ENCODE results near the gene BARHL2.

Gene BARHL2

DNA sequence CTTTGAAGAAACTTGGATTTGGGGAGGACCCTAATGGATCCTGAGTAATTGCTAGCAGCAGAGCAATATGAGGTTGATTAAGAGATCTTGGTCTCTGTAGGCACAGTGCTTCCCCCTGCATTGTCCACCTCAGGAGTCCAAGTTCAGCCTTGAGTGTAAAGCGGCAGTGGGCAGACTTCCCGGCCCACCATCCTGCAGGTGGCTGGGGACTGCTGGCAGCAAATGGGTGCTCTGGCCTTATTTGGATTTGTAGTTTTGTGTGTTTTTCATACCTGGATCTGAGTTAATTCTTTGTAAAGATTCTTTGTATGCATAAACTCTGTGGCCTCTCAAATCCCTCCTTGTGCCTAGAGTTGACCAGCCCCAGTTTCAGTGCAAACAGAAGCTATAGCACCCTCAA is 7.6 kb downstream of the BARHL2 start:
- no peak for DNase-seq

DNA sequence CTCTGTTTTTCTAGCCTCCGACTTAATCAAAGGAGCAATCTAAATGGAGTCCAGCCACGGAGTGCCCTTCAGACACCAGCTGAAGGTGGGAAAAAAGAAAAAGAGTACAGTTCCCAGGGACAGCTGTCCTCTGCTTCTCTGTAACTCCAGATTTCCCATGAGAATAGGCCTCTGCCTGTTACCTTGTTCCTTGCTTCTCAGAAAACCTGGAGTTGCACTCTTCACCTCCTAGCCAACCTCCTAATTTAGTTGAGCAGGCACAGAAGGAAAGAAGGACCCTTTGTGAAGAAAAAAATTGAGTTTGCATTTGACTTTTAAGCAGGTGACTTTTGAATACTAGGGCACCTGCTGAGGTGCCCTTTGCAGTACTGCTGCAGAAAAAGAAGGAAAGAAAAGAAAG is 8.3 kb downstream of the BARHL2 start:
- no peak for DNase-seq

- DNase-seq: no peak
These were observed 8.8 kb downstream of the BARHL2 start for GRCh38 chr1:90708236-90708786.

DNA sequence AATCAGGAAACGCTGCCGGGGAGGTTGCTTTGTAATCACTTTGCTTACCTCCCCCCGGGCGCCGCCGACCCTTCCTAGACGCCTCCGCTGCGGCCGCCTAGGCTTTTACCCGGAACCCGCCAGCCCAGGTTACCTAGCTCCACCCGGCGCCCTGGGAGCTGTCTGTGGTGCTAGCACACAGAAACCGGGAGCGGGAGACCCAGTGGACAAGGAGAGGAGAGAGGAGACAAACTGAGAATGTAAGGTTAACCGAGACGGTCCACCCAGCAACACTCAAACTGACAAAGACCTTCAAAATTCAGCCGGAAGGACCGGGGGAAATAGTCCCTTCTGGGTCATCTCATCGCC is 9.8 kb downstream of the BARHL2 start:
- peak; percentile 59 for DNase-seq

DNA sequence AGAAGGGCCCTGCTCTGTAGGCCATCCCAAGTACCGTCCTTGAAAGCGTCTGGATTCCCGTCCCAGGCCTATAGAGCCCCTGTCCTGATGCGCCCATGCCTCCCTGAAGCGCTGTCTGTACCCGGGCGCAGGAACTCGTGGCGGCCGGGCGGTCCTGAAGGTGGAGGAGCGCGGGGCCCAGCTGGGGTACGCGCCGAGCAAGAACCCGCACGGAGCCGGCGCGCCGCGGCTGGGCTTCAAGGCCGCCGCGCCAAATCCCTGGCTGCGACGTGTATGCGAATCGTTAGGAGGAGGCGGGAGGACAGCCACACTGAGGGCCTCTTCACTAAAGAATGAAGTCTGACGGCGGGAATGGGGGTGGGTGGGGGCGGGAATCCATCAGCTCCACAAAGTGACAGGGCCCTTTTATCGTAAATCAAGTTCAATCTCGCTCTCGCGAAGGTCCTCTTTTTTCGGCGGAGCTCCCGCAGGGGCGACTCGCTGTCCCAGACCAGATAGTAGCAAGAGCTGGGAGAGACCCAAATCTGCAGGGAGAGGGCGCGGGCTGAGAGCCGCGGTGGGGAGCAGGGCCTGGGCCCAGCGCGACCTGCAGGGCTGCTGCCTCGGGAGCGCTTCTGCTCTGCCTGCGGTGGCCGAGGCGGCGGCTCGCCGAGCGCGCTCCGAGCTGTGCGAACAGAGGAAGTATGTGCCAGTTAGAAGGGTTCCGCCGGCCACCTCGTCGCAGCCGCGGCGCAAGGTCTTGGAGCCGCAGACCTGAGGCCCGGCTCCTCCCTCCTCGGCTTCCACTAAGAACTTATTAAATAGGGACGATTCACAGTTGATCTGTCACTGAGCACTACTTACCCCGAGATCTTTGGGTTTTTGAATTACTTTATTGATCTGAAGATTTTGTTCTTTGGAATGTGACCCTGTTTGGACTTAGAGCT is 10.4 kb downstream of the BARHL2 start:
- peak; percentile 31 for DNase-seq

GRCh38 chr1:90705956-90706355 is 11.1 kb downstream of the BARHL2 start:
- DNase-seq: no peak

DNA sequence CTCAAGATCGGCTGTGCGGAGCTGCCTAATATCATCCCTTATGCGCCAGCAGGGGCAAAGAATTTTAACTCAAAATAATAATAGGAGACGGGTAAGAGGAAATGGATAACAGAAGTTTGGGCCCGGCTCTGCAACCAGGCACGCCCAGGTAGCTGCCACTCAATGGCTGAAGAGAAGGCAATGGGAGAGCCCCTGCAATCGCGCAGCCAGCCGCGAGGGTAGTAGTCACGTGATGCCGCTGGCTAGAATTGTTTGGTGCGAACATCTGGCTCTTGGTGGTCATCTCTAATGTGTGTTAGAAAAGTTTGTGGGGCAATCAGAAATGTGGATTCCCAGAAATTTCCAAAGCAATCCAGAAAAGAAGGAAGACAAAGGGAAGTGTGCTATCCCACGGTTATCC is 12.3 kb downstream of the BARHL2 start:
- DNase-seq: no peak

GRCh38 chr1:90694846-90695245 is 22.3 kb downstream of the BARHL2 start:
- no peak for DNase-seq

GRCh38 chr1:90687747-90688146 is 29.4 kb downstream of the BARHL2 start:
- no peak for DNase-seq

- DNase-seq: no peak
These were observed 41.8 kb downstream of the BARHL2 start for GRCh38 chr1:90675161-90675847.

GRCh38 chr1:90671741-90672140 is 45.4 kb downstream of the BARHL2 start:
- DNase-seq: no peak

DNA sequence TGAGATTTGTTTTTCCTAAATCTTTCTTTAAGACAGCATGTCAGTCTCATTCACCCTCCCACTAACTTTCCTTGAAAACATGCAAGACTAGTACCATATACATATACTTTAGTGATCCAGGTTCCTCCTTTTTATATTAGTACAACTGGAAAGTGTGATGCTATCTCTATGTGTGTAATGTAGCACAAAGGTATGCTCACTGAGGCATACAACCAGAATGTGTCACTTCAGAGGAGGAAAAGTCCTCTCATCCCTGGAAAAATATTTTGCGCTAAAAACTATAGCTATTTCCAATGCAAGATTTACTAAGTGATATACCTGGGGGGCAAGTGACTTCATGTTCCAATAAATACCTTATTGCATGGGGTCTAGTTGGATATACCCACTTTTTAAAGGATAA is 45.9 kb downstream of the BARHL2 start:
- no peak for DNase-seq

All from right hindlimb (tissue), 1 donor.